GM12891 (cell line): ENCODE measurements around the gene OR2A7.

Experiments
- POLR2A ChIP-seq: IDR thresholded peaks from 2 replicates; pipeline ENCODE4 v1.6.1; 2011; ENCODE audit warnings: low read depth, low read length, control low read depth
- POLR2AphosphoS5 ChIP-seq: IDR thresholded peaks from 2 replicates; pipeline ENCODE4 v1.6.1; 2011; ENCODE audit warnings: low read depth, low read length, control low read depth
- POU2F2 ChIP-seq: IDR thresholded peaks from 2 replicates; pipeline ENCODE4 v1.6.1; 2011; ENCODE audit warnings: low read depth, mild to moderate bottlenecking, control low read depth, low read length, moderate library complexity
- TAF1 ChIP-seq: IDR thresholded peaks from 2 replicates; pipeline ENCODE4 v1.6.1; 2011; ENCODE audit warnings: low read depth, low read length, control low read depth

DNA sequence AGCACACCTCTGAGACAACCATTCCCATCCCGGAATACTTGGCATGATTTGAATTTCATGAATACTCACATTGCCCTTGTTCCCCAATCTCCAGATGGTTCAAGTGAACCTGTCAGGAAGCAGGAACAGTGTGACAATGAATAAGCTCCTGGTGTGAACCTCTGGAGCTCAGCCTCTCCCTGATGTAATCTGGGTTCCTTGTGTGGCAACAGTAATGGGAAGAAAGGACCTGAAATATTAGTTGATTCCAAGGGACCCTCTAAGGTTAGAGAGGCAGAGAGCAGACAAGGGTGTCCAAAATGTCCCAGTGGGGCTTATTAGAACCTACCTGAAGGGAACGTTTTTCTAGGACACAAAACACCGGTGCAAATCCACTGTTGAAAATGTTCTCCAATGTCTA, 8.5 kb downstream of the OR2A7 start:
- TF ChIP-seq POLR2A (no peak), POLR2AphosphoS5 (no peak), TAF1 (no peak), POU2F2 (no peak)
